ENCODE results near the gene L3MBTL4. TPM values are rescaled to one million over a fixed set of nuclear protein-coding genes. Genes with fewer than 3 reads are reported as not detected.

L3MBTL4 gene
- total RNA-seq, 6 experiments from 2014 or later = not detected

DNA sequence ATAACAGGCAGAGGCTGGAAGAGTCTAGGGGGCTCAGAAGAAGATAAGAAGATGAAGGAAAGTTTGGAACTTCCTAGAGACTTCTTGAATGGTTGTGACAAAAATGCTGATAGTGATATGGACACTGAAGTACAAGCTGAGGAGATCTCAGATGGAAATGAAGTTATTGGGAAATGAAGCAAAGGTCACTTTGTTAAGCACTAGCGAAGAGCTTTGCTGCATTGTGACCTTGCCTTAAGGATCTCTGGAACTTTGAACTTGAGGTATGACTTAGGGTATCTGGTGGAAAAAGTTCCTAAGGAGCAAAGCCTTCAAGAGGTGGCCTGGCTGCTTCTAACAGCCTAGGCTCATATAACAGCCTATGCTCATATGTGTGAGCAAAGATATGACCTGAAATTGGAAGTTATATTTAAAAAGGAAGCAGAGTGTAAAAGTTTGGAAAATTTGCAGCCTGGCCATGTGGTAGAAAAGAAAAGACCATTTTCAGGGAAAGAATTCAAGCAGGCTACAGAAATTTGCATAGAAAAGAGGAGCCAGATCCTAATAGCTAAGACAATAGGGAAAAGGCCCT, 91.3 kb downstream of the L3MBTL4 start:
- Mint-ChIP-seq H3K36me3 (ENCODE audit: low read depth) (no peaks in the 10 kb centered on the region), H3K4me1 (ENCODE audit: low read depth) (no peaks in the 10 kb centered on the region), H3K9me3 (peaks cover 73% of the 10 kb centered on the region), H3K27ac (no peak overlapping the region), H3K4me3 (no peak overlapping the region), H3K27me3 (ENCODE audit: insufficient read depth) (no peaks in the 10 kb centered on the region)
- no peak for DNase-seq
- TF ChIP-seq, protein P1, sequence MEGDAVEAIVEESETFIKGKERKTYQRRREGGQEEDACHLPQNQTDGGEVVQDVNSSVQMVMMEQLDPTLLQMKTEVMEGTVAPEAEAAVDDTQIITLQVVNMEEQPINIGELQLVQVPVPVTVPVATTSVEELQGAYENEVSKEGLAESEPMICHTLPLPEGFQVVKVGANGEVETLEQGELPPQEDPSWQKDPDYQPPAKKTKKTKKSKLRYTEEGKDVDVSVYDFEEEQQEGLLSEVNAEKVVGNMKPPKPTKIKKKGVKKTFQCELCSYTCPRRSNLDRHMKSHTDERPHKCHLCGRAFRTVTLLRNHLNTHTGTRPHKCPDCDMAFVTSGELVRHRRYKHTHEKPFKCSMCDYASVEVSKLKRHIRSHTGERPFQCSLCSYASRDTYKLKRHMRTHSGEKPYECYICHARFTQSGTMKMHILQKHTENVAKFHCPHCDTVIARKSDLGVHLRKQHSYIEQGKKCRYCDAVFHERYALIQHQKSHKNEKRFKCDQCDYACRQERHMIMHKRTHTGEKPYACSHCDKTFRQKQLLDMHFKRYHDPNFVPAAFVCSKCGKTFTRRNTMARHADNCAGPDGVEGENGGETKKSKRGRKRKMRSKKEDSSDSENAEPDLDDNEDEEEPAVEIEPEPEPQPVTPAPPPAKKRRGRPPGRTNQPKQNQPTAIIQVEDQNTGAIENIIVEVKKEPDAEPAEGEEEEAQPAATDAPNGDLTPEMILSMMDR (IDR thresholded peaks at IDR 0.05) = no peak

GRCh38 chr18:6315517-6316331, 99.0 kb downstream of the L3MBTL4 start:
- no peak overlapping the region for H3K27ac Mint-ChIP-seq
- no peaks in the 10 kb centered on the region for H3K27me3 Mint-ChIP-seq (ENCODE audit: insufficient read depth)
- DNase-seq = no peak
- H3K4me1 Mint-ChIP-seq (ENCODE audit: low read depth) = no peaks in the 10 kb centered on the region
- no peak overlapping the region for H3K4me3 Mint-ChIP-seq
- peaks cover 59% of the 10 kb centered on the region for H3K9me3 Mint-ChIP-seq
- H3K36me3 Mint-ChIP-seq (ENCODE audit: low read depth) = peaks cover 5% of the 10 kb centered on the region; the same call in 1 of the 2 replicates
- TF ChIP-seq, protein P1 (IDR thresholded peaks at IDR 0.05) = no peak

DNA sequence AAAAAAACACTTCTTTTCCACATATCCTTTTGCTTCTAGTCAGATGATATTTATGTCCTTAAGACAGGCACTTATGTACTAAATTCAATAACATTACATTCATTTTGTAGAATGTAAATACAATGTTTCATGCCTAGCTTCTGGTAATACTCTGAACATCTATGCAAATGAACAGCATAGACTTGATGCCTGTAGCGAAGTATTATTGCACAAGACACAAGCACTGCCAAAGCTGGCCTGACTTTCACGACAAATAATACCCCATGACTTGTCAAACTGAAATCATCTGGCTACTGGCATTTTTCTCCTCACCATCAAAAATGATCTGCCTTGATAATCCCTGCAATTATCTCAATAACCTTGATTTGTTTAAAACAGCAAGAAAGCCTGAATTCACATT, 101.3 kb downstream of the L3MBTL4 start:
- Mint-ChIP-seq H3K4me3 (no peak overlapping the region), H3K4me1 (ENCODE audit: low read depth) (no peaks in the 10 kb centered on the region), H3K9me3 (peaks cover 60% of the 10 kb centered on the region), H3K27ac (no peak overlapping the region), H3K27me3 (ENCODE audit: insufficient read depth) (no peaks in the 10 kb centered on the region), H3K36me3 (ENCODE audit: low read depth) (peaks cover 5% of the 10 kb centered on the region; the same call in 1 of the 2 replicates)
- no peak for DNase-seq
- TF ChIP-seq, protein P1 (IDR thresholded peaks at IDR 0.05) = no peak

DNA sequence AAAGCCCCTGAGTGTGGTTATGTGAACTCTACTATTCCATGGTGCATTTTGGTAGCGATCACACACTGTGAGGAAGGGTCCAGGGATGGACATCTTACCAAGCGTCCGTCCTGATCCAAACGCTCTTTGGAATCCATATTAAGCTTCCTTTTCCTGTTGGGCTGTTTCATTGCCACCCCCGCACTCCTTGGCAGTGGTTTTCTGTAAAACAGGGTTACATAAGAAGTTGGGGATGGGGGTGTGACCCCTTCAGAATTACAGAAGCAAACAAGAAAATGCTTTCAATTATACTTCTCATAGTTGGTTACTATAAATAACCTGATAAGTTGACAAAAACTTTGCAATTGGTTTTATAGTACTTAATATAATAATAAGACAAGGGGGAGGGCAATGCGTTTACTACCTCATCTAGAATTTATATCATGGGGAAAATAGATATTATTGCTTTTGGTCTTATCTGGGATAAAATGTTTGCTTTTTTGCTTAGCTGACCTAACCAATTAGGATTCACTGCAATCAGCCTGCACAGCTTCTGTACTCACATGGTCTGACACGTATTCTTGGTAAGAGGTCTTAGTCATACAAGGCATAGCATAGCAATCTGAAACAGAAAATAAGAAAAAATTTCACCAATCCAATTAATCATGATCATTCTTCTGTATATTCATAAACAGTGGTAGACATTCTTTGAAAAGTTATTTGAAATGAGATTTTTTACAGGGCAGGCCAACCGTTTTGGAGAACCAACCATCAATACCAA, 103.1 kb downstream of the L3MBTL4 start:
- peaks cover 5% of the 10 kb centered on the region; the same call in 1 of the 2 replicates for H3K36me3 Mint-ChIP-seq (ENCODE audit: low read depth)
- H3K4me1 Mint-ChIP-seq (ENCODE audit: low read depth) = no peaks in the 10 kb centered on the region
- TF ChIP-seq, protein P1 (IDR thresholded peaks at IDR 0.05) = no peak
- no peaks in the 10 kb centered on the region for H3K27me3 Mint-ChIP-seq (ENCODE audit: insufficient read depth)
- H3K9me3 Mint-ChIP-seq = peaks cover 56% of the 10 kb centered on the region
- DNase-seq = no peak
- no peak overlapping the region for H3K4me3 Mint-ChIP-seq
- H3K27ac Mint-ChIP-seq = no peak overlapping the region

DNA sequence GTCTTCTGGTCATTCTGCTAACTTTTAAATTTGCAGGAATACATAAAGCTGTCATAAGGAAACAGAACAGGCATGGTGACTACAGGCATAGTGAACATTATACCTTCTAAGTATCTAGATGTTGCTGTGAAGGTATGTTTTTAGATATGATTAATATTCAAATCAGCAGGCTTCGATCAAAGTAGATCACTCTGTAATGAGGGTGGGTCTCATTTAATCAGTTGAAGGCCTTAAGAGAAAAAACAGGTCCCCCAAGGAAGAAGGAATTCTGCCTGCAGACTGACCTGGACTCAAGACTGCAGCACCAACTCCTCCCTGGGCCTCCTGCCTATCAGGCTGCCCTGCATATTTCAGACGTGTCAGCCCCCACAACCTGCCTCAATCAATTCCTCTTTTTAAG, 104.0 kb downstream of the L3MBTL4 start:
- H3K4me3 Mint-ChIP-seq = no peak overlapping the region
- no peak for DNase-seq
- TF ChIP-seq, protein P1 (IDR thresholded peaks at IDR 0.05) = no peak
- H3K9me3 Mint-ChIP-seq = peaks cover 62% of the 10 kb centered on the region
- H3K27me3 Mint-ChIP-seq (ENCODE audit: insufficient read depth) = no peaks in the 10 kb centered on the region
- H3K36me3 Mint-ChIP-seq (ENCODE audit: low read depth) = peaks cover 5% of the 10 kb centered on the region; the same call in 1 of the 2 replicates
- no peak overlapping the region for H3K27ac Mint-ChIP-seq
- H3K4me1 Mint-ChIP-seq (ENCODE audit: low read depth) = no peaks in the 10 kb centered on the region
